ENCODE measurements around the gene LPA. TPM values are rescaled to one million over a fixed set of nuclear protein-coding genes. Genes with fewer than 3 reads are reported as not detected.

Gene LPA
- total and polyA plus RNA-seq, 2 of the 8 experiments (the other 6 are each of a cell fraction or from before 2014, with no cell fraction given): 0.39 TPM; not detected in 1

DNA sequence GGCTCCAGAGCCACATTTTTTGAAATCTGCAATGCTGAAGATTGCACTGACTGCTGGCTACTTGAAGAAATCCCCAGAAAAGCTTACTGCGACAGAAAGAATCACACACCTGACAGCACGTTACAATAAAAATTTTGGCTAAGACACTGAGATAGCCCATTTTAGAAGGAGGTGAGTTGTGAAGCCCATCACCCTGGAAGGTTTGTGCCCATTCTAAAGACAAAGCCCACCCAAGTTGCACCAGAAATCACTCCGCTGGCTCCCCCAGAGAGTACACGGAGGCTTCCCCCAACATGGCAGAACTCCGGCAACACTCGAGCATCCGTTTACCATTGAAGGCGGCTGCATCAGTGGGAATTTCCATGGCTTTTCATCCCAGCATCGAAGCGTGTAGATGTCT is 29.4 kb downstream of the LPA start:
- no peak overlapping the region for H2BK5ac ChIP-seq (ENCODE audit: low read depth, low read length)
- H3K23ac ChIP-seq (ENCODE audit: insufficient read length): no peak overlapping the region
- no peak overlapping the region for H3K27ac ChIP-seq (ENCODE audit: low read depth, low read length)
- H3K27me3 ChIP-seq (replicated peaks in 1 of 4; ENCODE audit: control insufficient read depth in 3 of 4, extremely low read depth in 1 of 4, insufficient read depth in 3 of 4, low read length in 3 of 4): no peaks in the 10 kb centered on the region
- H4K20me1 ChIP-seq (replicated peaks in 1 of 2; ENCODE audit: control insufficient read depth in 1 of 2, insufficient read depth in 2 of 2, low read length in 2 of 2): no peaks in the 10 kb centered on the region
- no peak overlapping the region for H2AK5ac ChIP-seq (ENCODE audit: low read depth, low read length)
- no peak overlapping the region for H3K4me2 ChIP-seq (ENCODE audit: insufficient read depth in 1 of 2, low read depth in 2 of 2, low read length in 2 of 2)
- H4K91ac ChIP-seq (replicated peaks; ENCODE audit: insufficient read length, low read length): no peak overlapping the region
- peaks cover 2 to 4% of the 10 kb centered on the region in 2 experiments; a peak in 1 of 4 replicates for H3K9me3 ChIP-seq (ENCODE audit: insufficient read depth in 2 of 2, low read depth in 1 of 2, low read length in 1 of 2)
- 77% methylated on average over 8 of the region's 10 CpGs; no CpG with 5 or more reads in 1 of the 2 experiments for WGBS, 2 experiments (ENCODE audit: extremely low coverage in 1 of 2, insufficient coverage in 1 of 2, insufficient read length in 1 of 2, insufficient replicate concordance in 2 of 2, low coverage in 1 of 2, low lambda C conversion rate in 2 of 2, missing lambda C conversion rate in 1 of 2)
- no peaks in the 10 kb centered on the region for H3K23me2 ChIP-seq (ENCODE audit: low read depth, low read length)
- H3K4ac ChIP-seq (replicated peaks; ENCODE audit: insufficient read length, low read depth, low read length): no peak overlapping the region
- no peak overlapping the region for H3K56ac ChIP-seq (replicated peaks; ENCODE audit: insufficient read length, low read depth, low read length)
- no peak overlapping the region for H2BK20ac ChIP-seq (ENCODE audit: low read length)
- H2AFZ ChIP-seq (ENCODE audit: low read length): no peak overlapping the region
- H3K4me3 ChIP-seq (ENCODE audit: extremely low read depth in 1 of 4, insufficient read depth in 2 of 4, low read depth in 3 of 4, low read length in 4 of 4): no peak overlapping the region
- H3K18ac ChIP-seq (ENCODE audit: extremely low read depth, low read length): no peak overlapping the region
- FAIRE-seq (no peak), DNase-seq (ENCODE audit: low read depth in 1 of 2, low spot score in 2 of 2) (no peak)
- H2BK120ac ChIP-seq (replicated peaks; ENCODE audit: low read depth, low read length): no peak overlapping the region
- H2BK12ac ChIP-seq (ENCODE audit: low read depth, low read length): no peak overlapping the region
- no peak overlapping the region for H4K8ac ChIP-seq (ENCODE audit: extremely low read depth, insufficient read depth, low read length)
- POLR2A ChIA-PET (ENCODE audit: partially characterized antibody): no interaction called here
- no peaks in the 10 kb centered on the region for H3K79me1 ChIP-seq (ENCODE audit: low read depth, low read length)
- CTCF ChIA-PET (ENCODE audit: partially characterized antibody): no interaction called here
- no peaks in the 10 kb centered on the region for H3K36me3 ChIP-seq (ENCODE audit: control insufficient read depth in 2 of 4, insufficient read depth in 4 of 4, low read length in 3 of 4)
- H4K5ac ChIP-seq (ENCODE audit: insufficient read length, low read depth, low read length): no peak overlapping the region
- no peak overlapping the region for H3K9ac ChIP-seq (replicated peaks in 1 of 4; ENCODE audit: extremely low read depth in 1 of 4, low read depth in 3 of 4, low read length in 3 of 4)
- no peaks in the 10 kb centered on the region for H3K79me2 ChIP-seq (ENCODE audit: control insufficient read depth in 1 of 2, insufficient read depth in 2 of 2, low read length in 2 of 2)
- H3K4me1 ChIP-seq (replicated peaks in 1 of 4; ENCODE audit: control insufficient read depth in 3 of 4, insufficient read depth in 4 of 4, low read length in 3 of 4): no peaks in the 10 kb centered on the region
- no peak overlapping the region for H3K14ac ChIP-seq (ENCODE audit: insufficient read length)
- no peak overlapping the region for H2BK15ac ChIP-seq (ENCODE audit: low read length)
- TF ChIP-seq RFX5 (IDR thresholded peaks at IDR 0.05; ENCODE audit: borderline replicate concordance, low read depth, low read length) (no peak), FOSL1 (IDR thresholded peaks at IDR 0.05; ENCODE audit: insufficient read depth, low read depth, low read length) (no peak), BACH1 (IDR thresholded peaks at IDR 0.05; ENCODE audit: low read length) (no peak), SIN3A (conservative IDR thresholded peaks at IDR 0.05 in 1 of 2, IDR thresholded peaks at IDR 0.05 in 1 of 2; ENCODE audit: low read depth in 1 of 2, low read length in 2 of 2) (no peak), MAFK (IDR thresholded peaks at IDR 0.05; ENCODE audit: low read depth, low read length) (no peak), HDAC2 (IDR thresholded peaks at IDR 0.05; ENCODE audit: borderline replicate concordance in 1 of 2, low read depth in 2 of 2, low read length in 2 of 2) (no peak), NRF1 (IDR thresholded peaks at IDR 0.05; ENCODE audit: low read depth, low read length) (no peak), POU5F1 (IDR thresholded peaks at IDR 0.05; ENCODE audit: low read depth, low read length) (no peak), SIX5 (IDR thresholded peaks at IDR 0.05; ENCODE audit: low read depth, low read length) (no peak), CREB1 (IDR thresholded peaks at IDR 0.05) (no peak), GABPA (IDR thresholded peaks at IDR 0.05; ENCODE audit: borderline replicate concordance, insufficient read depth, low read length) (no peak), HDAC6 (IDR thresholded peaks at IDR 0.05; ENCODE audit: low read depth, low read length) (no peak), SAP30 (IDR thresholded peaks at IDR 0.05; ENCODE audit: insufficient read depth, insufficient replicate concordance, low read length) (no peak), BCL11A (IDR thresholded peaks at IDR 0.05; ENCODE audit: low read depth in 2 of 2, low read length in 2 of 2) (no peak), TAF1 (IDR thresholded peaks at IDR 0.05; ENCODE audit: low read depth, low read length) (no peak), TEAD4 (IDR thresholded peaks at IDR 0.05; ENCODE audit: low read depth, low read length) (no peak)
